GM12801 (cell line): Measurements from ENCODE around the gene CLBA1.

ENCODE experiments used
- TF ChIP-seq, protein P1 (sequence below): IDR thresholded peaks from one replicate; pipeline ENCODE4 v1.5.1; 2011; ENCODE audit warnings: control low read depth; ENCODE audit not compliant: insufficient read length; ENCODE audit errors: extremely low read depth

Gene CLBA1

DNA sequence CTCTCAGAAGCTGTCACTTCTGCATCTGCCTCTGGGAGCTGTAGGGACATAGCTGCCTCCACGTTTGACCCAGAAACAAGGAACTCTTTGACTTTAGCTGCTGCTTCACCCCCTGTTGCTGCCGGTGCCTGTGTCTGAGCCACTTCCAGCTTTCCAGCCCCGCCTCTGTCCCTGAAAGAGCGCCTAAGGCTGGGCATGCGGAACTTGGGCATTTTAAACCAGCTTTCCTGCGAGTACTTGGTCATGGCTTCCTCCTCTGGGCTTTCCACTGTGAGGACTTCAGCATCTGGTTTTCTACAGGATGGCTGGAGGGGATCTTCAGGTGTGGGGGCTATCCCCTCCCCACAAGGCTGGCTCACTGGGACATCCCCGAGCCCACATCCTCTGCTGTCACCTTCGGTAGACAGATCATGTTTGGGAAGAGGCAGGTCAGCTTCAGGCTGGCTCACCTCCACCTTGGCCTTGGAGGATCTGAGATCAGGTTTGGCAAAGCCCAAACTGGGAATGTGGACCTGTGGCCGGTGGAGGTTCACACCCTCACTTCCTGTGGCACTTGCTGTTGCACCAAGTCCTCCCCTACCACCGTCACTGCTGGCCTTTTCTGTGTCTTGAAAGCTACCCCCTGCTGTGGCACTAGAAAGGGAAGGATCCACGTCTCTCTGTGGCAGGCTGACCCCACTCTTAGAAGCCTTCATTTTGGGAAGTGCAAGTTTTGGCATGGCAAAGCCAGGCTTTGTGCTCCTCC lies 45.8 kb upstream of the CLBA1 start:
- TF ChIP-seq, protein P1, sequence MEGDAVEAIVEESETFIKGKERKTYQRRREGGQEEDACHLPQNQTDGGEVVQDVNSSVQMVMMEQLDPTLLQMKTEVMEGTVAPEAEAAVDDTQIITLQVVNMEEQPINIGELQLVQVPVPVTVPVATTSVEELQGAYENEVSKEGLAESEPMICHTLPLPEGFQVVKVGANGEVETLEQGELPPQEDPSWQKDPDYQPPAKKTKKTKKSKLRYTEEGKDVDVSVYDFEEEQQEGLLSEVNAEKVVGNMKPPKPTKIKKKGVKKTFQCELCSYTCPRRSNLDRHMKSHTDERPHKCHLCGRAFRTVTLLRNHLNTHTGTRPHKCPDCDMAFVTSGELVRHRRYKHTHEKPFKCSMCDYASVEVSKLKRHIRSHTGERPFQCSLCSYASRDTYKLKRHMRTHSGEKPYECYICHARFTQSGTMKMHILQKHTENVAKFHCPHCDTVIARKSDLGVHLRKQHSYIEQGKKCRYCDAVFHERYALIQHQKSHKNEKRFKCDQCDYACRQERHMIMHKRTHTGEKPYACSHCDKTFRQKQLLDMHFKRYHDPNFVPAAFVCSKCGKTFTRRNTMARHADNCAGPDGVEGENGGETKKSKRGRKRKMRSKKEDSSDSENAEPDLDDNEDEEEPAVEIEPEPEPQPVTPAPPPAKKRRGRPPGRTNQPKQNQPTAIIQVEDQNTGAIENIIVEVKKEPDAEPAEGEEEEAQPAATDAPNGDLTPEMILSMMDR = no peak

DNA sequence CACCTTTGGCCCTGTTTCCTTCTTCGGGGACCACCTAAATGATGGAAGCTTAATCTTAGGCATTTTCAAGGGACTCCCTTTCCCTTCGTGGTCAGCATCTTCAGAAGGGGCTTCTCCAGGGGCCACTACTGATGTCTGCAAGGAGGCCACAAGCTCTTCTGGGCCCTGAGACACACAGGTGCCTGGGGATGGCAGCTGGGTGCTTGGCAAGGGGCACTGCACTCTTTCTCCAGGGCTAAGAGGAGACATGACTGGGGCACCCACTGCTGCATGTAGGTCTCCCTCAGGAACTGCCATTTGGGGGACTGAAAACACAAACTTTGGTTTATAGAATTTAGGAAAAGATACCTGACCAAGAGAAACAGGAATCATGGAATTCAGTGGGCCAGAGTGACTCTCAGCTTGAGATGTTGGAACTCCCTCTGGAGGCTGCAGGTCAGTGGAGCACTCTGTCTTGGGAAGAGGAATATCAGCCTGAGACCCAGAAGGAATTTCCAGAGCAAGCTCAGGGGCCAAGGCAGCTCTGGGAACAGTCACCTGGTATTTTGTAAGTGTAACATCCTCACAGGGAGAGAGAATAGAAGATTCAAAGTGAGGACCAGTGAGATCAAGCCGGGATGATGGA lies 45.0 kb upstream of the CLBA1 start:
- TF ChIP-seq, protein P1 = no peak

DNA sequence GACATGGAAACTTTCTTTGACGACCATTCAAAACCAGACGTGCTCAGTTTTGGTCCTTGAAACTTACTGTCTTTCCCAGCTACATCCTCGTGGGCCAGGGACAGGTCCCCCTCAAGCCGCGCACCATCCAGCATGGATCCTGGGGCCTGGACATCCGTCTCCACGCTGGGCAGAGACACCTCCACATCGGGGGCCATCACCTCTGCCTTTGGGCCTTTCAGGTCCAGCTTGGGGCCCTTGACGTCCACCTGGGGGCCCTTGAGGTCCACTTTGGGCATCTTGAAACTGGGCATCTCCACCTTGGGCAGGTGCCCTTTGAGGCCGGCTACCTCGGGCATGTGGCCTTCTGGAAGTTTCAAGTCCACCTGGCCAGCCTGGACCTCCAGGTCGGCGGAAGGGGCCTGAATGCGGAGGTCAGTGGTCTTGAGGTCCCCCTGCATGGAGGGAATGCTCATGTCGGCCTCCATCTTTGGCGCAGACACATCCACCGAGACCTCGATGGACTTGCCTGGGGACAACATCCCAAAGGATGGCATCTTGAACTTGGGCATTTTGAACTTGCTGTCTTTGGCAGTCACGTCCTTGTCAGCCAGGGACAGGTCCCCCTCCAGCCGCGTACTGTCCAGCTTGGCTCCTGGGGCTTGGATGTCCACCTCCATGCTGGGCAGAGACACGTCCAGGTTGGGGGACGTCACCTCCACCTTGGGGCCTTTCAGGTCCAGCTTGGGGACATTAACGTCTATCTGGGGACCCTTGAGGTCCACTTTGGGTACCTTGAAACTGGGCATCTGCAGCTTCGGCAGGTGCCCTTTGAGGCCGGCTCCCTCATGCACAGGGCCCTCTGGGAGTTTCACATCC lies 43.9 kb upstream of the CLBA1 start:
- TF ChIP-seq, protein P1 = no peak

DNA sequence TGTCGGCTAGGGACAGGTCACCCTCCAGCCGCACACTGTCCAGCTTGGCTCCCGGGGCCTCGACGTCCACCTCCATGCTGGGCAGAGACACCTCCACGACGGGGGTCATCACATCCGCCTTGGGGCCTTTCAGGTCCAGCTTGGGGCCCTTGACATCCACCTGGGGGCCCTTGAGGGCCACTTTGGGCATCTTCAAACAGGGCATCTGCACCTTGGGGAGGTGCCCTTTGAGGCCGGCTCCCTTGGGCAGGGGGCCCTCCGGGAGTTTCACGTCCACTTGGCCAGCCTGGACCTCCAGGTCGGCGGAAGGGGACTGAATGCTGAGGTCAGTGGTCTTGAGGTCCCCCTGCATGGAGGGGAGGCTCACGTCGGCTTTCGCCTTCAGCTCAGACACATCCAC lies 43.0 kb upstream of the CLBA1 start:
- TF ChIP-seq, protein P1 = no peak

DNA sequence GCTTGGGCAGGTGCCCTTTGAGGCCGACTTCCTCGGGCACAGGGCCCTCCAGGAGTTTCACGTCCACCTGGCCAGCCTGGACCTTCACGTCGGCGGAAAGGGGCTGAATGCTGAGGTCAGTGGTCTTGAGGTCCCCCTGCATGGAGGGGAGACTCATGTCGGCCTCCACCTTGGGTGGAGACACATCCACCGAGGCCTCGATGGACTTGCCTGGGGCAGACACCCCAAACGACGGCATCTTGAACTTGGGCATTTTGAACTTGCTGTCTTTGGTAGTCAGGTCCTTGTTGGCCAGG lies 36.9 kb upstream of the CLBA1 start:
- TF ChIP-seq, protein P1 = no peak

DNA sequence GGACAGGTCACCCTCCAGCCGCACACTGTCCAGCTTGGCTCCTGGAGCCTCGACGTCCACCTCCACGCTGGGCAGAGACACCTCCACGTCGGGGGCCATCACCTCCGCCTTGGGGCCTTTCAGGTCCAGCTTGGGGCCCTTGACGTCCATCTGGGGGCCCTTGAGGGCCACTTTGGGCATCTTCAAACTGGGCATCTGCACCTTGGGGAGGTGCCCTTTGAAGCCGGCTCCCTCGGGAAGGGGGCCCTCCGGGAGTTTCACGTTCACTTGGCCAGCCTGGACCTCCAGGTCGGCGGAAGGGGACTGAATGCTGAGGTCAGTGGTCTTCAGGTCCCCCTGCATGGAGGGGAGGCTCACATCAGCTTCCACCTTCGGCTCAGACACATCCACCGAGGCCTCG lies 35.6 kb upstream of the CLBA1 start:
- TF ChIP-seq, protein P1 = no peak

DNA sequence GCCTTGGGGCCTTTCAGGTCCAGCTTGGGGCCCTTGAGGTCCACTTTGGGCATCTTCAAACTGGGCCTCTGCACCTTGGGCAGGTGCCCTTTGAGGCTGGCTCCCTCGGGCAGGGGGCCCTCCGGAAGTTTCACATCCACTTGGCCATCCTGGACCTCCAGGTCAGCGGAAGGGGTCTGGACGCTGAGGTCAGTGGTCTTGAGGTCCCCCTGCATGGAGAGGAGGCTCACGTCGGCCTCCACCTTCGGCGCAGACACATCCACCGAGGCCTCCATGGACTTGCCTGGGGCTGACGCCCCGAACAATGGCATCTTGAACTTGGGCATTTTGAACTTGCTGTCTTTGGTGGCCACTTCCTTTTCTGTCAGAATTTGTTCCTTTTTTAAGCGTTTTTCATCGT lies 32.5 kb upstream of the CLBA1 start:
- TF ChIP-seq, protein P1 = no peak
